Measurements from ENCODE around the gene TUSC2. TPM values are rescaled to one million over a fixed set of nuclear protein-coding genes. Genes with fewer than 3 reads are reported as not detected.

The TUSC2 gene
- total and polyA plus RNA-seq, 2 of the 13 experiments (the other 11 are each of a cell fraction or from before 2014, with no cell fraction given) = 36.7 to 39.1 TPM

DNA sequence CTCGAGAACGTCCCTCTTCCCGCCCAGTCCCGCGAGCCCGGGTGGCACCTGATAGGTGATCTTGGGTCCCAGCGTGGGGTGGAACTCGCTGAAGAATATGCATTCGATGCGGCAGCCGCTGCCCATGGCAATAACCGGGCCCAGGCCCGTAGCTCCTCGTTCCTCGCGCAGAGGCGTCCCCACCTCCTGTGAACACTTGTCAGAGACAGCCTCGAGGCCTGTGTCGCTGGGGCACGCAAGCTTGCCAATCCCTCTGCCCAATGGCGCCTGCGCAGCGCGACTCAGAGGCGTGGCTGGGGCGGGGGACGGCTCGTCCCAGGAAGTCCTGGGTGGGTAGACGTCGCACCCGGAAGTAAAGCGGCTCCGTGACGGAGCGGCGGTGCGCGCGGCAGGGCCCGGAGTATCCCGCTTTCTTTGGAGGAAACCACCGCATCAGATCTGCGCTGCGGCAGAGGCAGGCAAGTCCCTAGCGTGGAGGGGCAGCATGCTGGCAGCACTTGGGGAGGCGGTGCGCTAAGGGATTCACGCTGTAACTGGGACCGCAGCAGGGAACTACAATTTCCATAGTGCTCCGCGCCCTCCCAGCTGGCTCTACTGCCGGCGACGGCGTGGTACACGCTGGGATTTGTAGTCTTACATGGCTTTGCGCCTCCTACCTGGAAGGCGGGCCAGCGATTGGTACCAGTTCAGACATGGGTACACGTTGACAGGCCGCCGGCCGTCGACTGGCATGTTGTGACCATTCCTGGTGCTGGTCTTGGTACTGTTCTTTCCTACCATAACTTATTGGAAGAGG lies 22.7 kb upstream of the TUSC2 start, which contains the start of the genes CYB561D2 and NPRL2 (continued):
- TF ChIP-seq MNT (IDR thresholded peaks at IDR 0.05) (peak; percentile 16; the same call in 1 of the 2 replicates), ARNTL (CRISPR knock-in tag; IDR thresholded peaks at IDR 0.05) (peak; percentile 58), ZMYM3 (CRISPR knock-in tag; IDR thresholded peaks at IDR 0.05) (no peak; the same call in 1 of the 2 replicates), KDM6A (CRISPR knock-in tag; IDR thresholded peaks at IDR 0.05; ENCODE audit: low read depth) (peak; percentile 35; the same call in 1 of the 2 replicates), ZBTB34 (CRISPR knock-in tag; IDR thresholded peaks at IDR 0.05) (peak; percentile 79; the same call in 1 of the 2 replicates), ATF7-NPFF (CRISPR knock-in tag; IDR thresholded peaks at IDR 0.05; ENCODE audit: low read depth) (peak; percentile 98), ZNF230 (CRISPR knock-in tag; IDR thresholded peaks at IDR 0.05) (peak; percentile 96), ARHGAP35 (CRISPR knock-in tag; IDR thresholded peaks at IDR 0.05; ENCODE audit: borderline replicate concordance) (peak; percentile 97), ZNF260 (CRISPR knock-in tag; IDR thresholded peaks at IDR 0.05; ENCODE audit: borderline replicate concordance, low read depth) (peak; percentile 74; the same call in 1 of the 2 replicates), ZFYVE20 (CRISPR knock-in tag; IDR thresholded peaks at IDR 0.05; ENCODE audit: borderline replicate concordance, low read depth) (peak; percentile 93; the same call in 1 of the 2 replicates), ZFP41 (CRISPR knock-in tag; IDR thresholded peaks at IDR 0.05; ENCODE audit: borderline replicate concordance) (peak; percentile 98), ZBTB42 (CRISPR knock-in tag; IDR thresholded peaks at IDR 0.05) (0 out of 2 replicates have a peak, but pooled peaks have one; percentile 24), ELF4 (CRISPR knock-in tag; IDR thresholded peaks at IDR 0.05; ENCODE audit: borderline replicate concordance) (peak; percentile 99), JARID2 (CRISPR knock-in tag; IDR thresholded peaks at IDR 0.05; ENCODE audit: insufficient replicate concordance) (no peak), ZC3H13 (CRISPR knock-in tag; IDR thresholded peaks at IDR 0.05) (peak; percentile 89), ZNF75D (CRISPR knock-in tag; IDR thresholded peaks at IDR 0.05; ENCODE audit: borderline replicate concordance) (peak; percentile 55; the same call in 1 of the 2 replicates), EEA1 (CRISPR knock-in tag; IDR thresholded peaks at IDR 0.05; ENCODE audit: borderline replicate concordance) (0 out of 2 replicates have a peak, but pooled peaks have one; percentile 87), EHMT2 (IDR thresholded peaks at IDR 0.05; ENCODE audit: borderline replicate concordance, low read depth, low read length) (no peak), POLR2A (IDR thresholded peaks at IDR 0.05; ENCODE audit: insufficient read depth in 1 of 2, low read depth in 2 of 2, low read length in 2 of 2) (peak in 1 of 2 experiments; percentile 72; a peak in 2 of 4 replicates), ETV6 (CRISPR knock-in tag; conservative IDR thresholded peaks at IDR 0.05) (peak; percentile 90; the same call in 1 of the 2 replicates), SIX4 (CRISPR knock-in tag; IDR thresholded peaks at IDR 0.05) (peak; percentile 63; the same call in 1 of the 2 replicates), ZSCAN25 (CRISPR knock-in tag; IDR thresholded peaks at IDR 0.05) (peak; percentile 66), MEIS2 (CRISPR knock-in tag; IDR thresholded peaks at IDR 0.05) (peak; percentile 79), ZNF543 (CRISPR knock-in tag; IDR thresholded peaks at IDR 0.05) (peak; percentile 90)
- TF ChIP-seq, protein P1, sequence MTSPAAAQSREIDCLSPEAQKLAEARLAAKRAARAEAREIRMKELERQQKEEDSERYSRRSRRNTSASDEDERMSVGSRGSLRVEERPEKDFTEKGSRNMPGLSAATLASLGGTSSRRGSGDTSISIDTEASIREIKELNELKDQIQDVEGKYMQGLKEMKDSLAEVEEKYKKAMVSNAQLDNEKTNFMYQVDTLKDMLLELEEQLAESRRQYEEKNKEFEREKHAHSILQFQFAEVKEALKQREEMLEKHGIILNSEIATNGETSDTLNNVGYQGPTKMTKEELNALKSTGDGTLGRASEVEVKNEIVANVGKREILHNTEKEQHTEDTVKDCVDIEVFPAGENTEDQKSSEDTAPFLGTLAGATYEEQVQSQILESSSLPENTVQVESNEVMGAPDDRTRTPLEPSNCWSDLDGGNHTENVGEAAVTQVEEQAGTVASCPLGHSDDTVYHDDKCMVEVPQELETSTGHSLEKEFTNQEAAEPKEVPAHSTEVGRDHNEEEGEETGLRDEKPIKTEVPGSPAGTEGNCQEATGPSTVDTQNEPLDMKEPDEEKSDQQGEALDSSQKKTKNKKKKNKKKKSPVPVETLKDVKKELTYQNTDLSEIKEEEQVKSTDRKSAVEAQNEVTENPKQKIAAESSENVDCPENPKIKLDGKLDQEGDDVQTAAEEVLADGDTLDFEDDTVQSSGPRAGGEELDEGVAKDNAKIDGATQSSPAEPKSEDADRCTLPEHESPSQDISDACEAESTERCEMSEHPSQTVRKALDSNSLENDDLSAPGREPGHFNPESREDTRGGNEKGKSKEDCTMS (CRISPR knock-in tag; conservative IDR thresholded peaks at IDR 0.05) = 0 out of 2 replicates have a peak, but pooled peaks have one; percentile 54

Data from HepG2 (cell line).